ENCODE data around the gene SMPD1. TPM values are rescaled to one million over a fixed set of nuclear protein-coding genes. Genes with fewer than 3 reads are reported as not detected.

The SMPD1 gene
- total RNA-seq, 1 experiment from 2014 or later = 2.8 TPM

DNA sequence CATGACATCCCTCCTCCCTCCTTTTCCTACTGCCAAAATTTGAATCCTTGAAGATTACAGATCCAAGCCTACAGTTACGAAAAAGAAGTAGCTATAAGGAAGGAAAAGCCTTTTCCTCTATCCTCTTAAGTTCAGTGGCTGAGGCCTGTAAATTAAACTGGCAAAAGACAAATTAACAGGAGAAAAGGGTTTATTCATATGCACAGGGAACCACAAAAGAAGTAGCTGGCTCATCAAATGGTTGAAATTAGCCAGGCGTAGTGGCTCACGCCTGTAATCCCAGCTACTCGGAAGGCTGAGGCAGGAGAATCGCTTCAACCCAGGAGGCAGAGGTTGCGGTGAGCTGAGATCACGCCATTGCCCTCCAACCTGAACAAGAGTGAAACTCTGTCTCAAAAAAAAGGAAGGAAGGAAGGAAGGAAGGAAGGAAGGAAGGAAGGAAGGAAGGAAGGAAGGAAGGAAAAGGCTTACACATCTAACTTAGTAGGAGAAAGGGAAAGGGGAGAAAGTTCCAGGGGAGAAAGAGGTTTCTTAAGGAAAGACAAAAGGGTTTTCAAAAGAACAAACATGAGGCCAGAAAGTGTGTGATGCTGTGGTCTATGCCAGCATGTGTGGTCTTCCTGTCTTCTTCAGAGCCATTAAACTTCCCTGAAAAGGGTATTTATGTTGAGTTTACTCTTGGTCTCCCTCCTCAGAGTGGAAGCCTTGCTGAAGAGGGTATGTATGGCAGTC, 5.1 kb upstream of the SMPD1 start:
- H3K4me2 ChIP-seq (ENCODE audit: low read length) = no peak overlapping the region
- H3K4me3 ChIP-seq (replicated peaks in 1 of 2; ENCODE audit: low read depth in 1 of 2, low read length in 2 of 2) = no peak overlapping the region
- no peak for DNase-seq (ENCODE audit: low read depth, low spot score)
- H3K27me3 ChIP-seq (ENCODE audit: insufficient read depth, low read length) = no peaks in the 10 kb centered on the region
- ChIA-PET POLR2A (no interaction called here), CTCF (no interaction called here), RAD21 (ENCODE audit: low non-redundant PET in 1 of 2, low total read pairs in 2 of 2, uncharacterized antibody in 2 of 2, unreplicated experiment in 2 of 2) (no interaction called here)
- intact Hi-C loops (cut with micrococcal nuclease) = no loop called here
- no peak overlapping the region for H2AFZ ChIP-seq (ENCODE audit: low read depth, low read length, poor library complexity, severe bottlenecking)
- ATAC-seq = no peak
- H3K9ac ChIP-seq (ENCODE audit: low read length) = no peak overlapping the region
- no peaks in the 10 kb centered on the region for H3K36me3 ChIP-seq (ENCODE audit: control insufficient read depth in 1 of 2, insufficient read depth in 2 of 2, low read length in 2 of 2)
- no peaks in the 10 kb centered on the region for H3K9me2 ChIP-seq (ENCODE audit: insufficient read depth)
- H3K27ac ChIP-seq (ENCODE audit: low read depth, low read length) = no peak overlapping the region
- BruUV-seq (replicated peaks) = no TSS peak
- H3K4me1 ChIP-seq (ENCODE audit: control insufficient read depth in 1 of 2, insufficient read depth in 2 of 2, low read length in 2 of 2) = peaks cover 7 to 31% of the 10 kb centered on the region in 2 experiments; a peak in 3 of 4 replicates
- TF ChIP-seq, protein P1, sequence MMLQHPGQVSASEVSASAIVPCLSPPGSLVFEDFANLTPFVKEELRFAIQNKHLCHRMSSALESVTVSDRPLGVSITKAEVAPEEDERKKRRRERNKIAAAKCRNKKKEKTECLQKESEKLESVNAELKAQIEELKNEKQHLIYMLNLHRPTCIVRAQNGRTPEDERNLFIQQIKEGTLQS (IDR thresholded peaks at IDR 0.05) = no peak
- TF ChIP-seq SP1 (IDR thresholded peaks at IDR 0.05; ENCODE audit: low read depth) (no peak), RAD21 (IDR thresholded peaks at IDR 0.05; ENCODE audit: low read depth) (no peak), TCF7L2 (IDR thresholded peaks at IDR 0.05; ENCODE audit: borderline replicate concordance, extremely low read depth, insufficient read depth, insufficient read length) (no peak)
- H3K79me2 ChIP-seq (ENCODE audit: insufficient read depth, low read length) = no peaks in the 10 kb centered on the region
- no peaks in the 10 kb centered on the region for H3K9me3 ChIP-seq (ENCODE audit: control insufficient read depth in 1 of 2, insufficient read depth in 1 of 2, low read depth in 1 of 2, low read length in 2 of 2)
- H4K20me1 ChIP-seq (ENCODE audit: insufficient read depth) = no peaks in the 10 kb centered on the region

DNA sequence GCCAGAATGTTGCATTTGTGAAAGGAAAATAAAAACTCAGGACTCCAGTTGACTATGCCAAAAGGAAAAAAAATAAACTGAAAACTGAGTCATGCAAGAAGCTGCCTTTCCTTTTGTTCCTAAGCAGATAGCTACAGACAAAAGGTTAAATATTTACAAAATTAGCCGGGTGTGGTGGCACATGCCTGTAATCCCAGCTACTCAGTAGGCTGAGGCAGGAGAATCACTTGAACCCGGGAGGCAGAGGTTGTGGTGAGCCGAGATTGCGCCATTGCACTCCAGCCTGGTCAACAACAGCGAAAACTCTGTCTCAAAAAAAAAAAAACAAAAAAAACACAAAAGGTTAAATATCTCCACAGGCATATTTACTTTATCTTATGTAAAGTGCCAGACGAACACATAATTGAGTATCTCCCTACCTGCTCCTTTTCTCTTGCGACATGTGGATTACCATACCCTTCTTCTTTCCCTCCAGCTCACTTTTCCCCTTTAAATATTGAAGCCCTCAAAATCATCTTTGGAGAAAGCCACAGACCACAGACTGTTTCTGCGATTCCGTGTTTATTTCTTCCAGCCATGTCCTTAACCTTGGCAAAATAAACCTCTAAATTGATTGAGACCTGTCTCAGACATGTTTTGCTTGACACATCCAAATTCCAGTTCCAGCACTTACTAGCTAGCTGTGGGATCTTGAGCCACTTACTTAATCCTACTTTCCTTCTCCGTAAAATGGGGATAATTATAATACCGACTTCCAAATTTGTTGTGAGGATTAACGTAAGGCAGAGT, 2.3 kb upstream of the SMPD1 start:
- Histone ChIP-seq H4K20me1 (ENCODE audit: insufficient read depth) (no peaks in the 10 kb centered on the region), H3K27me3 (ENCODE audit: insufficient read depth, low read length) (no peaks in the 10 kb centered on the region), H3K9me3 (ENCODE audit: control insufficient read depth in 1 of 2, insufficient read depth in 1 of 2, low read depth in 1 of 2, low read length in 2 of 2) (no peaks in the 10 kb centered on the region), H3K4me2 (ENCODE audit: low read length) (no peak overlapping the region), H2AFZ (ENCODE audit: low read depth, low read length, poor library complexity, severe bottlenecking) (no peak overlapping the region), H3K4me1 (ENCODE audit: control insufficient read depth in 1 of 2, insufficient read depth in 2 of 2, low read length in 2 of 2) (peaks cover 14 to 37% of the 10 kb centered on the region in 2 experiments), H3K79me2 (ENCODE audit: insufficient read depth, low read length) (no peaks in the 10 kb centered on the region), H3K36me3 (ENCODE audit: control insufficient read depth in 1 of 2, insufficient read depth in 2 of 2, low read length in 2 of 2) (no peaks in the 10 kb centered on the region), H3K27ac (ENCODE audit: low read depth, low read length) (no peak overlapping the region), H3K9ac (ENCODE audit: low read length) (no peak overlapping the region), H3K4me3 (replicated peaks in 1 of 2; ENCODE audit: low read depth in 1 of 2, low read length in 2 of 2) (no peak overlapping the region), H3K9me2 (ENCODE audit: insufficient read depth) (no peaks in the 10 kb centered on the region)
- POLR2A ChIA-PET = no interaction called here
- TF ChIP-seq, protein P2, sequence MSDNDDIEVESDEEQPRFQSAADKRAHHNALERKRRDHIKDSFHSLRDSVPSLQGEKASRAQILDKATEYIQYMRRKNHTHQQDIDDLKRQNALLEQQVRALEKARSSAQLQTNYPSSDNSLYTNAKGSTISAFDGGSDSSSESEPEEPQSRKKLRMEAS (IDR thresholded peaks at IDR 0.05) = no peak
- no peak for TF ChIP-seq EZH2 (IDR thresholded peaks at IDR 0.05)
- BruUV-seq (replicated peaks) = no TSS peak
- CTCF ChIA-PET = interaction anchor here (1.3 to 2.6 kb wide), 2 partner anchors 9 to 231 kb away, joined by 3 to 17 read pairs; partner anchors contain the start of gene TPP1
- ATAC-seq = no peak
- no peak for DNase-seq (ENCODE audit: low read depth, low spot score)
- RAD21 ChIA-PET (ENCODE audit: low non-redundant PET in 1 of 2, low total read pairs in 2 of 2, uncharacterized antibody in 2 of 2, unreplicated experiment in 2 of 2) = no interaction called here
- intact Hi-C loops (cut with micrococcal nuclease) = loop anchor here (2.0 kb wide), 1 partner anchor 93 kb away; the partner anchor contains the start of genes ARFIP2 and TIMM10B

Measured in HCT116 (cell line).